Mesothelial cell of epicardium (in vitro differentiated cells): ENCODE data around the gene FLYWCH2. TPM values are rescaled to one million over a fixed set of nuclear protein-coding genes. Genes with fewer than 3 reads are reported as not detected.

ENCODE experiments used
- DNase-seq, 2 experiments: peaks; one replicate each; pipeline ENCODE4 v3.0.0; 2021; ENCODE audit warnings: low spot score in 2 of 2; ENCODE audit not compliant: unreplicated experiment in 2 of 2
- H3K27ac Mint-ChIP-seq: 2 replicates; pipeline ENCODE4 v1.8.0; 2021; ENCODE audit warnings: mixed read lengths
- H3K27me3 Mint-ChIP-seq: 2 replicates; pipeline ENCODE4 v1.8.0; 2021; ENCODE audit warnings: low read depth, mixed read lengths
- H3K36me3 Mint-ChIP-seq: 2 replicates; pipeline ENCODE4 v1.8.0; 2021; ENCODE audit warnings: mixed read lengths
- H3K4me1 Mint-ChIP-seq: 2 replicates; pipeline ENCODE4 v1.8.0; 2021; ENCODE audit warnings: mixed read lengths
- H3K4me3 Mint-ChIP-seq: 2 replicates; pipeline ENCODE4 v1.8.0; 2021; ENCODE audit warnings: mild to moderate bottlenecking, moderate library complexity, mixed read lengths
- H3K9me3 Mint-ChIP-seq: 2 replicates; pipeline ENCODE4 v1.8.0; 2021; ENCODE audit warnings: mixed read lengths
- total RNA-seq: library from RNA; stranded (reverse); gene quantifications from 3 replicates; pipeline ENCODE4 v1.2.1, GENCODE V29; 2021
- TF ChIP-seq, protein P1 (sequence below): fragments of 200-600 bp; sonication (generic); IDR thresholded peaks from one replicate; pipeline ENCODE4 v1.5.0; 2021; ENCODE audit warnings: antibody characterized with exemption; ENCODE audit not compliant: unreplicated experiment

FLYWCH2 gene
- total RNA-seq, 1 donor from 2014 or later = 28.6 TPM

DNA sequence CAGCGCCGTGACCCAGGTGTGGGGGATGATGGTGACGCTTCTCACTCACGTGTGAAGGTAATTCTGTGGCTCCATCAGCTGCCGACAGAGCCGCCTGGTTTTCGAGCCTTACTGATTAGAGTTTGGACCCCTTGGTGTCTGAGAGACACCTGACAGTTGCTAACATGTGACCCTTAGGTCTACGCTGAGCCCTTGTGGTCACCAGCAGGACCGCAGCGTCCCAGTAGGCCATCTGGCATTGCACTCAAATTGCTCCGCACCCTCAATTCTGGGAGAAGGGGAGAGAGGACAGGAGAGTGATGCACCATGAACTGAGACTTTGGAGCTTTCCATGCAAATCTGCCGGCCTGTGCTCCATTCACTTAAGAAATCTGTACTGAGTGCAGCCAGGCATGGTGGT is 31.2 kb downstream of the FLYWCH2 start:
- H3K4me1 Mint-ChIP-seq = peaks cover 13% of the 10 kb centered on the region
- peaks cover 4% of the 10 kb centered on the region for H3K36me3 Mint-ChIP-seq
- TF ChIP-seq, protein P1, sequence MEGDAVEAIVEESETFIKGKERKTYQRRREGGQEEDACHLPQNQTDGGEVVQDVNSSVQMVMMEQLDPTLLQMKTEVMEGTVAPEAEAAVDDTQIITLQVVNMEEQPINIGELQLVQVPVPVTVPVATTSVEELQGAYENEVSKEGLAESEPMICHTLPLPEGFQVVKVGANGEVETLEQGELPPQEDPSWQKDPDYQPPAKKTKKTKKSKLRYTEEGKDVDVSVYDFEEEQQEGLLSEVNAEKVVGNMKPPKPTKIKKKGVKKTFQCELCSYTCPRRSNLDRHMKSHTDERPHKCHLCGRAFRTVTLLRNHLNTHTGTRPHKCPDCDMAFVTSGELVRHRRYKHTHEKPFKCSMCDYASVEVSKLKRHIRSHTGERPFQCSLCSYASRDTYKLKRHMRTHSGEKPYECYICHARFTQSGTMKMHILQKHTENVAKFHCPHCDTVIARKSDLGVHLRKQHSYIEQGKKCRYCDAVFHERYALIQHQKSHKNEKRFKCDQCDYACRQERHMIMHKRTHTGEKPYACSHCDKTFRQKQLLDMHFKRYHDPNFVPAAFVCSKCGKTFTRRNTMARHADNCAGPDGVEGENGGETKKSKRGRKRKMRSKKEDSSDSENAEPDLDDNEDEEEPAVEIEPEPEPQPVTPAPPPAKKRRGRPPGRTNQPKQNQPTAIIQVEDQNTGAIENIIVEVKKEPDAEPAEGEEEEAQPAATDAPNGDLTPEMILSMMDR = no peak
- H3K9me3 Mint-ChIP-seq = no peaks in the 10 kb centered on the region
- H3K4me3 Mint-ChIP-seq = no peak overlapping the region
- H3K27ac Mint-ChIP-seq = no peak overlapping the region
- H3K27me3 Mint-ChIP-seq = no peaks in the 10 kb centered on the region
- no peak for DNase-seq

DNA sequence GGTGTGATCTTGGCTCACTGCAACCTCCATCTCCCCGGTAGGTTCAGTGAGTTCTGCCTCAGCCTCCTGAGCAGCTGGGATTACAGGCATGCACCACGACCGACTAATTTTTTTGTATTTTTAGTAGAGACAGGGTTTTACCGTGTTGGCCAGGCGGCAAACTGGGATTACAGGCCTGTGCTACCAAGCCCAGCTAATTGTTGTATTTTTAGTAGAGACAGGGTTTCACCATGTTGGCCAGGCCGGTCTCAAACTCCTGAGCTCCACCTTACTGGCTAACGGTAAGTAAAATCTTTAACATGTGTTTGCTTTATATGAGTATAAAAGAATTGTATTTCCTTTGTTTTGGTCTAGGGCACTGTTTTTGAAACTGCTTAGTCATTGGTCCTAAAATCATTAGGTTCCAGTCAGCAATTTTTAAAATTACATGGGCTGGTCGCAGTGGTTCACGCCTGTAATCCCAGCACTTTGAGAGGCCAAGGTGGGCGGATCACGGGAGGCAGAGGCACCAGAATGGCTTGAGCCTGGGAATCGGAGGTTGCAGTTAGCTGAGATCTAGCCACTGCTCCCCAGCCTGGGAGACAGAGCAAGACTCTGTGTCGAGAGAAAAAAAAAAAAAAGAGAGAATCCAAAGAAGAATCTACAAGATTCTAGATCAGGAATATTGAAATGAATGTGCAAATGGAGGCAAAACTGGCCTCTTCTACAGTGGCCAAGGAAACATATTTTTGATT is 32.3 kb downstream of the FLYWCH2 start:
- no peak for DNase-seq
- Mint-ChIP-seq H3K4me3 (no peak overlapping the region), H3K27ac (no peak overlapping the region), H3K4me1 (peaks cover 15% of the 10 kb centered on the region), H3K9me3 (no peaks in the 10 kb centered on the region), H3K36me3 (peaks cover 9% of the 10 kb centered on the region), H3K27me3 (no peaks in the 10 kb centered on the region)
- TF ChIP-seq, protein P1 = no peak

DNA sequence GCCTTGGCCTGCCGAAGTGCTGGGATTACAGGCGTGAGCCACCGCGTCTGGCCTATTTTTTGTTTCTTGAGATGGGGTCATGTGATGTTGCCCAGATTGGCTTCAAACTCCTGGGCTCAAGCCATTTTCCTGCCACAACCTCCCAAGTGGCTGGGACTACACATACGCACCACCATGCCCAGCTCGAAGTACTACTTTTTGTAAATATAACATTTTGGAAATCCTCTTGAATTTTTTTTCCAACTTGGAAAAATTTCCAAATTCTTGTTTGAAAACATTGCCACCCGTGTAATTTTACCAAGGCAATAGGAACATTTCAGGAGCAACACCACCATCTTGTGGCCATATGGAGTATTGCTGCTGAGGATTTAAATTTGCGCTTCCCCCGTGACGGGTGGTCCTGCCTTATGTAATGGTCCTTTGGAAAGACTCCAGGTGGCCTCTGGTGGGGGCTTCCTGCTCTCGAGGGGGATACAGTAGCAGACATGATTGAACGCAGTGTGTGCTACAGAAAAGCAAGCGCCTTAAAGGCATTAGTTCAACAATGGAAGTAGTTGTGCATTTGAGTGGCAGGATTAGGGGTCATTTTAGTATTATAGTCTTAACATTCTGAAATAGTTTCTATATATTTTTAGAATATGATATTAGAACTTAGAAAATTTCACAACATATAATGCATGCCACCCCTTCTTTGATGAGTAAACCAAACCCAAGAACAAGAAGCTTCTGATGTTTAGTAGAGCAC is 36.7 kb downstream of the FLYWCH2 start:
- H3K4me1 Mint-ChIP-seq = peaks cover 2% of the 10 kb centered on the region
- TF ChIP-seq, protein P1 = peak; percentile 94
- H3K36me3 Mint-ChIP-seq = peaks cover 18% of the 10 kb centered on the region
- H3K4me3 Mint-ChIP-seq = no peak overlapping the region
- H3K9me3 Mint-ChIP-seq = no peaks in the 10 kb centered on the region
- DNase-seq = peak in 1 of 2 experiments; percentile 76
- no peaks in the 10 kb centered on the region for H3K27me3 Mint-ChIP-seq
- H3K27ac Mint-ChIP-seq = no peak overlapping the region

DNA sequence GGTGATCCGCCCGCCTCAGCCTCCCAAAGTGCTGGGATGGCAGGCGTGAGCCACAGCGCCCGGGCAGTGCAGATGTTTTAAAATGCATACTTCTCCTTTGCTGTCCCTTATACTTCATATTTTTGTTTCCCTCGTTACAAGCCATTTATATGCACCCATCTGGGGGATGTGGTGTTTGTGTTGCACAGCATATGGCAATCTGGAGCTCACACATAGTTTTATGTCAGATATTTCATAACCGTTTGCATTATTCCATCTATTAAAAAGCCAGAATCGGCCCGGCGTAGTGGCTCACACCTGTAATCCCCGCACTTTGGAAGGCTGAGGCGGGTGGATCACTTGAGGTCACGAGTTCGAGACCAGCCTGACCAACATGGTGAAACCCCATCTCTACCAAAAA is 40.5 kb downstream of the FLYWCH2 start:
- Mint-ChIP-seq H3K4me1 (peaks cover 13% of the 10 kb centered on the region), H3K4me3 (no peak overlapping the region), H3K36me3 (peaks cover 18% of the 10 kb centered on the region), H3K27me3 (no peaks in the 10 kb centered on the region), H3K27ac (no peak overlapping the region), H3K9me3 (no peaks in the 10 kb centered on the region)
- DNase-seq = no peak
- TF ChIP-seq, protein P1 = no peak

DNA sequence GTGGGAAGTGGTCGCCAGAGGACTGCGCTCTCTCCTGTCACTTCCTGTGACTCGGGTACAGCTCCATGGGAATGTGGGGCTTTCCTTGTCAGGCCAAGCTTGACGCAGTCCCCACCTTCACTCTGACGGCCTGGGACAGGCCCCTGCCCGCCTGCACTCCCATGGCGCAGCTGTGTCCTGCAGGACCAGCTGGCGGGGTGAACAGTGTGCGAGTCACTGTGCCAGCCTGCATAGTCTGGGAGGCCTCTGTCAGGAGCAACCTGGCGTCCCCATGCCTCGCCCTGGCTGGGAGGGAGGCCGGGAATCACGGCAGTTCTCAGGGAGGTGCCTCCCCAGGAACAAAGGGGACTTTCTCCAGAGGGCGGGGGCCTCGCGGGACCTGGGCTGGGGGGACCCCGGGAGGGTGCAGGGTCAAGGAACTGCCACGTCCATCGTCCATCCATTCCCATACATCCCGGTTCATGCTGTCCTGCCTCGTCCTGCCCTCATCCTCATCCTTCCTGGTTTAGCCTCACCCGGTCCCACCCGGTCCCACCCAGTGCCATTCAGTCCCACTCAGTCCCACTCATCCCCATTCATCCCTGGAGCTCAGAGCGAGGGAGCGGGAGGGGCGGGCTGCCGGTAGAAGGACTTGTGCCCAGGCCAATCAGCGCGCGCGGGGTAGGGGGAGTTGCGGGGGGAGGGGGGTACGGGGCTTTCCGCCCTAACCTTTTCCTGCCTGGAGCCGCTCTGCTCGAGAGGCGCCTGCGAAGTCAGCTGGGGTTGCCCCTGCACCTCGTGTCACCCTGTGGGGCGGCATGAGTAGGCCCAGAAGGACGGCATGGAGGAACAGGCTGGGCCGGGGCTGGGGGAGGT is 42.1 kb downstream of the FLYWCH2 start:
- Mint-ChIP-seq H3K27ac (peak overlapping the region; percentile 25), H3K4me1 (peaks cover 11% of the 10 kb centered on the region), H3K36me3 (peaks cover 13% of the 10 kb centered on the region), H3K27me3 (no peaks in the 10 kb centered on the region), H3K9me3 (no peaks in the 10 kb centered on the region), H3K4me3 (peak overlapping the region; percentile 48)
- DNase-seq = no peak
- TF ChIP-seq, protein P1 = no peak
